ENCODE measurements around the gene ALKAL2. TPM values are rescaled to one million over a fixed set of nuclear protein-coding genes. Genes with fewer than 3 reads are reported as not detected.
A peak's percentile ranks its signal among the peaks of the same experiment; 100 is the strongest.

Gene ALKAL2
- total and polyA plus RNA-seq, 2 of the 13 experiments (the other 11 are each of a cell fraction or from before 2014, with no cell fraction given) = 0.22 to 1.7 TPM

DNA sequence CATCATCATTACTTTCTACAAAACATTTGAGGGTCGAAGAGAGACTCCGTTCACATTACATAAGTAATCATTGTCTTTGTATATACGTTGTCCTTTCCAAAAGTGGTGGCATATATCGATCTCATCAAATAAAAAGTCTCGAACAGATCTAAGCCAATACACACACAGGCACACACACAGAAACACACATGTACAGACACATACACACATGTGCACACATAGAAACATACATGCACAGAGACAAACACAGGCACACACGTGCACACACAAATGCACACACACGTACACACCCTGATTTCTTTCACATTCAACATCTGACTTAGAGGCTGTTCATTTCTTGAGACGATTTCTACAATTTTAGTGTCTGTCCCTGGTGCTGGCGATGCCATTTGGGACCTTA, 17.5 kb upstream of the ALKAL2 start:
- no peak for FAIRE-seq

DNA sequence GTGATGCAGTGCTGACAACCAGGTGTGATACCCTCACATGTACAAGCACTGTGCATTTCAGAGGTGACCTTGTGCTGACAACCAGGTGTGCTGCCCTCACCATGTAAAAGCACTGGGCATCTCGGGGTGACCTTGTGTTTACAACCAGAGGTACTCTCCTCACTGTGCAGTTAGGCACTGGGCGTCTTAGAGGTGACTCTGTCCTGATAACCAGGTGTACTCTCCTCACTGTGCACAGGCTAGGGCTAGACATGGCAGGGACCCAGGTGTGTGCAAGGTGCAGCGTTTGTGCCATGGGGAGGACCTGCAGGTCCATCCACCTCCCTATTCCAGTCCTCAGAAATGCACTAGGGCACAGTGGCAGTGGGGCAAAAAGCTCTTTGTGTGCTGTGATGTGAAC, 8.5 kb upstream of the ALKAL2 start:
- DNase-seq (ENCODE audit: low spot score) (no peak), ATAC-seq (no peak), FAIRE-seq (no peak)
- no peak overlapping the region for H3K27ac ChIP-seq (ENCODE audit: extremely low read length, insufficient read depth, low read length)
- no peak overlapping the region for H3K9ac ChIP-seq (ENCODE audit: insufficient read depth, low read depth, low read length)
- ChIA-PET POLR2A (no interaction called here), CTCF (ENCODE audit: low intra/inter-chr PET ratio, low total read pairs) (no interaction called here)
- no peaks in the 10 kb centered on the region for H4K20me1 ChIP-seq (ENCODE audit: insufficient read depth, low read length)
- H3K4me2 ChIP-seq (ENCODE audit: low read depth, low read length) = no peak overlapping the region
- no peaks in the 10 kb centered on the region for H3K9me3 ChIP-seq (ENCODE audit: low read length)
- 0% methylated on average over 2 of the region's 3 CpGs for WGBS (ENCODE audit: low lambda C conversion rate)
- H3K4me3 ChIP-seq (replicated peaks in 1 of 3; ENCODE audit: insufficient read depth in 1 of 3, low read depth in 2 of 3, low read length in 3 of 3) = no peak overlapping the region
- BruUV-seq (replicated peaks) = no TSS peak
- peaks cover 0 to 14% of the 10 kb centered on the region in 2 experiments; a peak in 3 of 5 replicates for H3K27me3 ChIP-seq (ENCODE audit: control insufficient read depth in 1 of 2, insufficient read depth in 2 of 2, low read length in 2 of 2)
- H3K4me1 ChIP-seq (ENCODE audit: insufficient read depth, low read length) = peaks cover 9% of the 10 kb centered on the region
- H3K36me3 ChIP-seq (replicated peaks in 1 of 2; ENCODE audit: control insufficient read depth in 1 of 2, insufficient read depth in 2 of 2, low read length in 2 of 2) = no peaks in the 10 kb centered on the region
- intact Hi-C loops (cut with micrococcal nuclease; ENCODE audit: unreplicated experiment) (no loop called here), in situ Hi-C loops (cut with HindIII; ENCODE audit: extremely low pct_ligation_motif_present, low pct_unique_long_range_greater_than_20kb) (no loop called here)
- H3K79me2 ChIP-seq (ENCODE audit: insufficient read depth, low read length) = no peaks in the 10 kb centered on the region
- H2AFZ ChIP-seq (ENCODE audit: low read length) = no peak overlapping the region
- TF ChIP-seq, protein P1, sequence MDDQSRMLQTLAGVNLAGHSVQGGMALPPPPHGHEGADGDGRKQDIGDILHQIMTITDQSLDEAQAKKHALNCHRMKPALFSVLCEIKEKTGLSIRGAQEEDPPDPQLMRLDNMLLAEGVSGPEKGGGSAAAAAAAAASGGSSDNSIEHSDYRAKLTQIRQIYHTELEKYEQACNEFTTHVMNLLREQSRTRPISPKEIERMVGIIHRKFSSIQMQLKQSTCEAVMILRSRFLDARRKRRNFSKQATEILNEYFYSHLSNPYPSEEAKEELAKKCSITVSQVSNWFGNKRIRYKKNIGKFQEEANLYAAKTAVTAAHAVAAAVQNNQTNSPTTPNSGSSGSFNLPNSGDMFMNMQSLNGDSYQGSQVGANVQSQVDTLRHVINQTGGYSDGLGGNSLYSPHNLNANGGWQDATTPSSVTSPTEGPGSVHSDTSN (CRISPR knock-in tag; IDR thresholded peaks at IDR 0.05; ENCODE audit: borderline replicate concordance) = no peak
- no peak for TF ChIP-seq NRL (CRISPR knock-in tag; IDR thresholded peaks at IDR 0.05; ENCODE audit: borderline replicate concordance)
- no peak for TF ChIP-seq DMAP1 (CRISPR knock-in tag; IDR thresholded peaks at IDR 0.05)
- TF ChIP-seq, protein P2, sequence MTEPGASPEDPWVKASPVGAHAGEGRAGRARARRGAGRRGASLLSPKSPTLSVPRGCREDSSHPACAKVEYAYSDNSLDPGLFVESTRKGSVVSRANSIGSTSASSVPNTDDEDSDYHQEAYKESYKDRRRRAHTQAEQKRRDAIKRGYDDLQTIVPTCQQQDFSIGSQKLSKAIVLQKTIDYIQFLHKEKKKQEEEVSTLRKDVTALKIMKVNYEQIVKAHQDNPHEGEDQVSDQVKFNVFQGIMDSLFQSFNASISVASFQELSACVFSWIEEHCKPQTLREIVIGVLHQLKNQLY (CRISPR knock-in tag; IDR thresholded peaks at IDR 0.05) = no peak
- TF ChIP-seq, protein P3, sequence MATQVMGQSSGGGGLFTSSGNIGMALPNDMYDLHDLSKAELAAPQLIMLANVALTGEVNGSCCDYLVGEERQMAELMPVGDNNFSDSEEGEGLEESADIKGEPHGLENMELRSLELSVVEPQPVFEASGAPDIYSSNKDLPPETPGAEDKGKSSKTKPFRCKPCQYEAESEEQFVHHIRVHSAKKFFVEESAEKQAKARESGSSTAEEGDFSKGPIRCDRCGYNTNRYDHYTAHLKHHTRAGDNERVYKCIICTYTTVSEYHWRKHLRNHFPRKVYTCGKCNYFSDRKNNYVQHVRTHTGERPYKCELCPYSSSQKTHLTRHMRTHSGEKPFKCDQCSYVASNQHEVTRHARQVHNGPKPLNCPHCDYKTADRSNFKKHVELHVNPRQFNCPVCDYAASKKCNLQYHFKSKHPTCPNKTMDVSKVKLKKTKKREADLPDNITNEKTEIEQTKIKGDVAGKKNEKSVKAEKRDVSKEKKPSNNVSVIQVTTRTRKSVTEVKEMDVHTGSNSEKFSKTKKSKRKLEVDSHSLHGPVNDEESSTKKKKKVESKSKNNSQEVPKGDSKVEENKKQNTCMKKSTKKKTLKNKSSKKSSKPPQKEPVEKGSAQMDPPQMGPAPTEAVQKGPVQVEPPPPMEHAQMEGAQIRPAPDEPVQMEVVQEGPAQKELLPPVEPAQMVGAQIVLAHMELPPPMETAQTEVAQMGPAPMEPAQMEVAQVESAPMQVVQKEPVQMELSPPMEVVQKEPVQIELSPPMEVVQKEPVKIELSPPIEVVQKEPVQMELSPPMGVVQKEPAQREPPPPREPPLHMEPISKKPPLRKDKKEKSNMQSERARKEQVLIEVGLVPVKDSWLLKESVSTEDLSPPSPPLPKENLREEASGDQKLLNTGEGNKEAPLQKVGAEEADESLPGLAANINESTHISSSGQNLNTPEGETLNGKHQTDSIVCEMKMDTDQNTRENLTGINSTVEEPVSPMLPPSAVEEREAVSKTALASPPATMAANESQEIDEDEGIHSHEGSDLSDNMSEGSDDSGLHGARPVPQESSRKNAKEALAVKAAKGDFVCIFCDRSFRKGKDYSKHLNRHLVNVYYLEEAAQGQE (IDR thresholded peaks at IDR 0.05; ENCODE audit: borderline replicate concordance in 1 of 2, low read depth in 1 of 2, low read length in 2 of 2) = no peak
- TF ChIP-seq, protein P4, sequence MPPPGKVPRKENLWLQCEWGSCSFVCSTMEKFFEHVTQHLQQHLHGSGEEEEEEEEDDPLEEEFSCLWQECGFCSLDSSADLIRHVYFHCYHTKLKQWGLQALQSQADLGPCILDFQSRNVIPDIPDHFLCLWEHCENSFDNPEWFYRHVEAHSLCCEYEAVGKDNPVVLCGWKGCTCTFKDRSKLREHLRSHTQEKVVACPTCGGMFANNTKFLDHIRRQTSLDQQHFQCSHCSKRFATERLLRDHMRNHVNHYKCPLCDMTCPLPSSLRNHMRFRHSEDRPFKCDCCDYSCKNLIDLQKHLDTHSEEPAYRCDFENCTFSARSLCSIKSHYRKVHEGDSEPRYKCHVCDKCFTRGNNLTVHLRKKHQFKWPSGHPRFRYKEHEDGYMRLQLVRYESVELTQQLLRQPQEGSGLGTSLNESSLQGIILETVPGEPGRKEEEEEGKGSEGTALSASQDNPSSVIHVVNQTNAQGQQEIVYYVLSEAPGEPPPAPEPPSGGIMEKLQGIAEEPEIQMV (CRISPR knock-in tag; IDR thresholded peaks at IDR 0.05; ENCODE audit: low read depth) = no peak
- no peak for TF ChIP-seq TCF7L2 (IDR thresholded peaks at IDR 0.05; ENCODE audit: low read depth, low read length)

More for the DNA sequence above, 17.5 kb upstream of the ALKAL2 start:
- Histone ChIP-seq H3K36me3 (replicated peaks in 1 of 2; ENCODE audit: control insufficient read depth in 1 of 2, insufficient read depth in 2 of 2, low read length in 2 of 2) (no peaks in the 10 kb centered on the region), H3K9me3 (ENCODE audit: low read length) (no peaks in the 10 kb centered on the region), H3K79me2 (ENCODE audit: insufficient read depth, low read length) (no peaks in the 10 kb centered on the region), H4K20me1 (ENCODE audit: insufficient read depth, low read length) (no peaks in the 10 kb centered on the region), H3K27ac (ENCODE audit: extremely low read length, insufficient read depth, low read length) (no peak overlapping the region), H3K4me2 (ENCODE audit: low read depth, low read length) (no peak overlapping the region), H3K4me3 (replicated peaks in 1 of 3; ENCODE audit: insufficient read depth in 1 of 3, low read depth in 2 of 3, low read length in 3 of 3) (no peak overlapping the region), H3K4me1 (ENCODE audit: insufficient read depth, low read length) (no peaks in the 10 kb centered on the region), H3K27me3 (ENCODE audit: control insufficient read depth in 1 of 2, insufficient read depth in 2 of 2, low read length in 2 of 2) (peaks cover 1 to 35% of the 10 kb centered on the region in 2 experiments; a peak in 2 of 5 replicates), H2AFZ (ENCODE audit: low read length) (no peak overlapping the region), H3K9ac (ENCODE audit: insufficient read depth, low read depth, low read length) (no peak overlapping the region)
- no peak for TF ChIP-seq MED13 (CRISPR knock-in tag; IDR thresholded peaks at IDR 0.05)
- TF ChIP-seq, protein P5, sequence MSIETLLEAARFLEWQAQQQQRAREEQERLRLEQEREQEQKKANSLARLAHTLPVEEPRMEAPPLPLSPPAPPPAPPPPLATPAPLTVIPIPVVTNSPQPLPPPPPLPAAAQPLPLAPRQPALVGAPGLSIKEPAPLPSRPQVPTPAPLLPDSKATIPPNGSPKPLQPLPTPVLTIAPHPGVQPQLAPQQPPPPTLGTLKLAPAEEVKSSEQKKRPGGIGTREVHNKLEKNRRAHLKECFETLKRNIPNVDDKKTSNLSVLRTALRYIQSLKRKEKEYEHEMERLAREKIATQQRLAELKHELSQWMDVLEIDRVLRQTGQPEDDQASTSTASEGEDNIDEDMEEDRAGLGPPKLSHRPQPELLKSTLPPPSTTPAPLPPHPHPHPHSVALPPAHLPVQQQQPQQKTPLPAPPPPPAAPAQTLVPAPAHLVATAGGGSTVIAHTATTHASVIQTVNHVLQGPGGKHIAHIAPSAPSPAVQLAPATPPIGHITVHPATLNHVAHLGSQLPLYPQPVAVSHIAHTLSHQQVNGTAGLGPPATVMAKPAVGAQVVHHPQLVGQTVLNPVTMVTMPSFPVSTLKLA (IDR thresholded peaks at IDR 0.05) = peak; percentile 97
- no peak for ATAC-seq
- no peak for DNase-seq (ENCODE audit: low spot score)
- ChIA-PET CTCF (ENCODE audit: low intra/inter-chr PET ratio, low total read pairs) (no interaction called here), POLR2A (no interaction called here)
- intact Hi-C loops (cut with micrococcal nuclease; ENCODE audit: unreplicated experiment) = no loop called here
- 14% methylated on average over 9 of the region's 9 CpGs for WGBS (ENCODE audit: low lambda C conversion rate)
- in situ Hi-C loops (cut with HindIII; ENCODE audit: extremely low pct_ligation_motif_present, low pct_unique_long_range_greater_than_20kb) = no loop called here
- BruUV-seq (replicated peaks) = no TSS peak

Measured in HepG2 (cell line).